Activated CD4-positive, alpha-beta T cell treated with anti-CD3 and anti-CD28 coated beads for 36 hours (primary cell): ENCODE data around the gene RNPC3. TPM values are rescaled to one million over a fixed set of nuclear protein-coding genes. Genes with fewer than 3 reads are reported as not detected.
"Not testable (repeated sequence)": the region's sequence is repeated elsewhere in the genome, so short reads cannot be mapped to it uniquely, and the experiment has no call there.

Experiments used
- ATAC-seq: fragments of 200-7000 bp; cut with Tn5 transposase; one replicate; pipeline ENCODE4 v1.10.0; 2021; ENCODE audit warnings: mild to moderate bottlenecking, moderate library complexity
- CTCF ChIA-PET: fragments of 350-600 bp; sonication (Branson Sonifier 250); formaldehyde crosslinking; loops from one replicate; lab custom pipeline; 2021; ENCODE audit warnings: antibody characterized with exemption; lab: Charles Lee
- POLR2A ChIA-PET: fragments of 350-600 bp; sonication (Branson Sonifier 250); formaldehyde crosslinking; loops from one replicate; lab custom pipeline; 2021; ENCODE audit warnings: antibody characterized with exemption, inconsistent platforms; lab: Charles Lee
- DNase-seq: peaks from one replicate; pipeline ENCODE4 v3.0.0-alpha.2; 2020
- H3K27ac Mint-ChIP-seq: one replicate; pipeline ENCODE4 v1.8.0; 2021; ENCODE audit warnings: mixed read lengths
- H3K27me3 Mint-ChIP-seq: one replicate; pipeline ENCODE4 v1.8.0; 2021; ENCODE audit warnings: mixed read lengths
- H3K36me3 Mint-ChIP-seq: one replicate; pipeline ENCODE4 v1.8.0; 2021; ENCODE audit warnings: low read depth, mixed read lengths
- H3K4me1 Mint-ChIP-seq: one replicate; pipeline ENCODE4 v1.8.0; 2021; ENCODE audit warnings: mixed read lengths
- H3K4me3 Mint-ChIP-seq: one replicate; pipeline ENCODE4 v1.8.0; 2021; ENCODE audit warnings: mild to moderate bottlenecking, moderate library complexity, mixed read lengths
- H3K9me3 Mint-ChIP-seq: one replicate; pipeline ENCODE4 v1.8.0; 2021; ENCODE audit warnings: low read depth, mixed read lengths
- intact Hi-C, 2 experiments: fragments of 100-400 bp; cut with DNase I in 1 of 2; cut with micrococcal nuclease in 1 of 2; formaldehyde crosslinking; loops; one replicate each; pipeline versions ENCODE4 v1.14.2 to v1.15.1; 2022 to 2024; cut with DNase I, micrococcal nuclease
- total RNA-seq, 2 experiments: library from RNA; stranded (reverse); gene quantifications; one replicate each; pipeline ENCODE4 v1.2.3, GENCODE V29; 2021

RNPC3 gene
- total RNA-seq, 2 experiments from 2014 or later, result 18.1 to 28.4 TPM

DNA sequence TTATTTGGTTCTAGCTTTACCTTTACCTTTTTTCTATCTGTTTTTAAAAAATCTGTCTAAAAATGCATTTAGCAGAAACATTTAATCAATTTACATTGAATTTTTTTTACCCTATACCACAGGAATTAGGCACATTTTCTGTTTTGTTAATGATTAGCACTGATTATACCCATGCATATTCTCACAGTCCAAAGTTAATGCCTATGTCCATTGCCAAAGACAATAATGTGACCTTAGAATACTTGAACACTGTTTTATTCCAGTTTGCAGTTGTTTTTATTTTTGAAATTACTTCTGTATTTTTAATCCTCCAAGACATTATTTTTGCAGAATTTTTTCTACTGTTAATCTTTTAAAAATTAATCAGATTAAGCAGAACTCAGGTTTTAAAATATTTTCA, 34.9 kb downstream of the RNPC3 start:
- no peaks in the 10 kb centered on the region for H3K27me3 Mint-ChIP-seq
- ChIA-PET CTCF (interaction anchor here (0.6 kb wide), 1 partner anchor 31 kb away, joined by 3 read pairs; no protein-coding TSS in a partner anchor), POLR2A (no interaction called here)
- H3K36me3 Mint-ChIP-seq, result peaks cover 15% of the 10 kb centered on the region
- intact Hi-C loops, result no loop called here
- no peak overlapping the region for H3K4me3 Mint-ChIP-seq
- peaks cover 7% of the 10 kb centered on the region for H3K4me1 Mint-ChIP-seq
- no peak overlapping the region for H3K27ac Mint-ChIP-seq
- ATAC-seq (no peak), DNase-seq (no peak)
- no peaks in the 10 kb centered on the region for H3K9me3 Mint-ChIP-seq

DNA sequence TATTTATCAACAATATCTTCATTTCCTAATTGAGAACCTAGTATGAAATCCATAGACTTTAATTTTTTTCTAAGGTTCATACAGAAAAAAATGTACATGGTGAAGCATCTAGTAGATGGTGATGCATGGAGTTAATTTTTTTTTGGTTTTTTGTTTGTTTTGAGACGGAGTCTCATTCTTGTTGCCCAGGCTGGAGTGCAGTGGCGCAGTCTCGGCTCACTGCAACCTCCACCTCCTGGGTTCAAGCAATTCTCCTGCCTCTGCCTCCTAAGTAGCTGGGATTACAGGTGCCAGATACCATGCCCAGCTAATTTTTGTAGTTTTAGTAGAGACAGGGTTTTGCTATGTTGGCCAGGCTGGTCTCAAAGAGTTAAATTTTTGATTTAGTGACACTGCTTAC, 35.6 kb downstream of the RNPC3 start:
- POLR2A ChIA-PET, result not testable (repeated sequence)

DNA sequence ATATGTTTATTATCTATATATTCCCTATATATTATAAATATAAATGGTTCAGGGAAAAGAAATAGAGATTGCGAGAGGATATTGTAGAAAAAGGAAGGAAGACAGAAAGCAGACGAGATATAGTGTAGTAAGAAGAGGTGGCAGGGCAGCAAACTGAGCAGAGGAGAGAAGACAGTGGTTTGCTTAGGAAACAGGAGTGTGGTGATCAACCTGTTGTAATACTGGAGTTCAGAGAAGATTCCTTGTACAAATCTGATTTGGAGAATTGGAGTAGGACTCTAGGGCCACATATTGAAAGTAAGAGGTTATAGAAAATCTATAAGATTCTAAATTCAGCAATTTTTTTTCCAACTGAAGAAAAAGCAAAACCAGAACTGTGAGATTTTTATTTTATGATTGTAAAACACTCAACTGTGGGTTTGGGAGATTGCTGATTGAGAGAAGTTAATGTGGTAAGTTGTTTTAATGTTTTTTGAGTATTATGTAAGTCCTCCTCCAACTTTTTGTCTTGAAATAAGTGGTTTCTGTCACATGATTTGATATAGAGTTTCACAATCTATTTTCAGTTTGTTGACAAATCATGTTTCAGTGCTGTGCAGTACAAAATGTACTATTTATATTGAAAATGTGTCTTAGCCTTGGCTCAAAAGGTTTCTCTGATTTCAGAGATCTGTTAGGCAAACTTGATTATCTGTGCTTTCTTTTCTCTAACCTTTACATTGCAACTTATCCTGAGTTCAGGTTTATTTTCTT, 36.3 kb downstream of the RNPC3 start:
- Mint-ChIP-seq H3K36me3 (peaks cover 6% of the 10 kb centered on the region), H3K4me3 (no peak overlapping the region), H3K27ac (no peak overlapping the region), H3K9me3 (no peaks in the 10 kb centered on the region), H3K27me3 (no peaks in the 10 kb centered on the region), H3K4me1 (peaks cover 7% of the 10 kb centered on the region)
- CTCF ChIA-PET, result interaction anchor here (0.6 kb wide), 1 partner anchor 743 kb away, joined by 3 read pairs; no protein-coding TSS in a partner anchor
- intact Hi-C loops, result no loop called here
- ATAC-seq (no peak), DNase-seq (no peak)
- POLR2A ChIA-PET, result no interaction called here

More for the DNA sequence above, 35.6 kb downstream of the RNPC3 start:
- H3K4me3 Mint-ChIP-seq, H3K9me3 Mint-ChIP-seq, H3K4me1 Mint-ChIP-seq, H3K27me3 Mint-ChIP-seq, ATAC-seq, H3K27ac Mint-ChIP-seq, DNase-seq, intact Hi-C loops: not testable (repeated sequence)
- CTCF ChIA-PET, result interaction anchor here (0.6 kb wide), 1 partner anchor 743 kb away, joined by 3 read pairs; no protein-coding TSS in a partner anchor
- peaks cover 12% of the 10 kb centered on the region for H3K36me3 Mint-ChIP-seq

DNA sequence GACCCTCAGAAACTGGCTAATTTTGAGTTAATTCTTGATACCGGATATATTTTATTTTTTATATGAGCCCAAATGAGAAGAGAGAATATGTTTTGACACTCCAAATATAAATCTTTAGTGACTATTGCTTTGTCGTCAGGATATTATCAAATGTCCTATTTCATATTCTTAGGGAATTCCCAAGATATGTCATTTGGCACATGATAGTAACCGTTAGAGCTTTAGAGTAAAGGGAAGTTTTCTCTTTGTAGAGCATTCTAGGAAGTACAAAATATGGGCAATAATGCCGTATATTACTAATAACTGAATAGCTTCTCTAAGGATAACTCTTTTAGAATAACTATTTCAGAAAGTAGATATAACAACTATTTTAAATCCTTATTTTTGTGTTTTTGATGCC, 37.6 kb downstream of the RNPC3 start:
- Mint-ChIP-seq H3K9me3 (no peaks in the 10 kb centered on the region), H3K27ac (no peak overlapping the region), H3K27me3 (no peaks in the 10 kb centered on the region), H3K36me3 (peaks cover 3% of the 10 kb centered on the region), H3K4me1 (peaks cover 7% of the 10 kb centered on the region), H3K4me3 (no peak overlapping the region)
- POLR2A ChIA-PET, result no interaction called here
- DNase-seq (no peak), ATAC-seq (no peak)
- intact Hi-C loops, result no loop called here
- CTCF ChIA-PET, result no interaction called here

DNA sequence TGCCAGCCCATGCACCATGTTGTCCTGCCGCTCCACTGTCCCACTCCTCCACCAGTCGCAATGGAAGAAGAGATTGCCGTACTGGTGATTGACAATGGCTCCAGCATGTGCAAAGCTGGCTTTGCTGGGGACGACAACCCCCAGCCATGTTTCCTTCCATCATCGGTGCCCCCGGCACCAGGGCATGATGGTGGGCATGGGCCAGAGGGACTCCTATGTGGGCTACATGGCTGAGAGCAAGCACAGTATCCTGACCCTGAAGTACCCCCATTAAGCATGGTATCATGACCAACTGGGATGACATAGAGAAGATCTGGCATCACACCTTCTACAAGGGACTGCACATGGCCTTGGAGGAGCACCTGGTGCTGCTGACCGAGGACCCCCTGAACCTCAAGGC, 44.0 kb downstream of the RNPC3 start:
- peaks cover 11% of the 10 kb centered on the region for H3K36me3 Mint-ChIP-seq
- ChIA-PET POLR2A (no interaction called here), CTCF (no interaction called here)
- no peaks in the 10 kb centered on the region for H3K27me3 Mint-ChIP-seq
- intact Hi-C loops, result no loop called here
- H3K4me1 Mint-ChIP-seq, result no peaks in the 10 kb centered on the region
- H3K4me3 Mint-ChIP-seq, result no peak overlapping the region
- H3K9me3 Mint-ChIP-seq, result no peaks in the 10 kb centered on the region
- no peak overlapping the region for H3K27ac Mint-ChIP-seq
- DNase-seq (no peak), ATAC-seq (no peak)

DNA sequence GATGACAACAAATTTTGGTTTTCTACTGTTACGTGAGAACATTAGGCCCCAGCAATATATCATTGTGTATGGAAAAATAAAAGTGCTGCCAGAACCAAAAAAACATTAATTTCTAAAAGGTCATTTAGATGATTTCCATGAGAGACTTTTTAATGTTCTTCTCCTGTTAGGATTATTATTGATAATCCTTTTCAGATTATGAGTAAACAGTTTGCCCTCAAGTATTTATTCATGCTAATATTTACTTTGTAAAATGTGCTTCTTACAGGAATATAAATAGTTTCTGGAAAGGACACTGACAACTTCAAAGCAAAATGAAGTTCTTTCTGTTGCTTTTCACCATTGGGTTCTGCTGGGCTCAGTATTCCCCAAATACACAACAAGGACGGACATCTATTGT, 45.8 kb downstream of the RNPC3 start, which contains the start of gene AMY2B:
AMY2B (plus strand) TSS at position 301 of the 400 bp plus-strand sequence; CDS start at position 315, 14 bp downstream.
- H3K27me3 Mint-ChIP-seq, POLR2A ChIA-PET, H3K9me3 Mint-ChIP-seq, H3K27ac Mint-ChIP-seq, CTCF ChIA-PET, ATAC-seq, intact Hi-C loops, DNase-seq, H3K4me3 Mint-ChIP-seq, H3K36me3 Mint-ChIP-seq, H3K4me1 Mint-ChIP-seq: not testable (repeated sequence)

DNA sequence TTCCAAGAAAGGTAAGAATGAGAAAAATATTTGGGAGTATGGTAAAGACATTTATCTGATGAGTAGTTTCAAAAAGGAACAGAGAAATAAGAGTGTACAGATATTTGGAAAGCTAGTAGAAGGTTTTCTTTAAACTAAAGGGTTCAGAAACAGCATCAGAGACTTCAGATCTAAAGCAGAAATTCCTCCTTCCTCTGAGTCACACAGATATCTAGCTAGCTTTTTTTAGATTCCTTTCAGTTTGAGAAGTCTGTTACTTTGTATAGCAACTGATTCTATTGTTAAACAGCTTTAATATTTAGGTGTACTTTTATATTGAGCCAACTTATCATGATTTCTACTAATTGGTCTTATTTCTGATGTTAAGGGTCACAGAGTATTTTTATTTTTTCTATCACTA, 50.6 kb downstream of the RNPC3 start:
- Mint-ChIP-seq H3K4me3 (no peak overlapping the region), H3K27ac (no peak overlapping the region), H3K4me1 (peaks cover 6% of the 10 kb centered on the region), H3K36me3 (peaks cover 3% of the 10 kb centered on the region), H3K27me3 (no peaks in the 10 kb centered on the region), H3K9me3 (no peaks in the 10 kb centered on the region)
- DNase-seq, result no peak
- intact Hi-C loops, result no loop called here
- ChIA-PET CTCF (no interaction called here), POLR2A (no interaction called here)
- no peak for ATAC-seq

DNA sequence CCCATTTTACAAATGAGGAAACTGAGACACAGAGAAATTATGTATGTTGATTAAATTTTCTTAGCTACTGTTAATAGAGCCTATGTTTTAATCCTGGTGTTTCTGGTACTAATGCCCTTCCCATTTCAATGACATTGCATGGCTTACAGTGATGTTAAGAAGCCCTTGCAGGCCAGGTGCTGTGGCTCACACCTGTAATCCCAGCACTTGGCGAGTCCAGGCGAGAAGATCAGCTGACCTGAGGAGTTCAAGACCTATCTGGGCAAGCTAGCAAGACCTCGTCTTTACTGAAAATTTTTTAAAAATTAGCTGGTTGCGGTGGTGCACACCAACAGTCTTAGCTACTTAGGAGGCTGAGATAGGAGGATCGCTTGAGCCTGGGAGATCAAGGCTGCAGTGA, 51.3 kb downstream of the RNPC3 start:
- intact Hi-C loops, CTCF ChIA-PET: not testable (repeated sequence)

DNA sequence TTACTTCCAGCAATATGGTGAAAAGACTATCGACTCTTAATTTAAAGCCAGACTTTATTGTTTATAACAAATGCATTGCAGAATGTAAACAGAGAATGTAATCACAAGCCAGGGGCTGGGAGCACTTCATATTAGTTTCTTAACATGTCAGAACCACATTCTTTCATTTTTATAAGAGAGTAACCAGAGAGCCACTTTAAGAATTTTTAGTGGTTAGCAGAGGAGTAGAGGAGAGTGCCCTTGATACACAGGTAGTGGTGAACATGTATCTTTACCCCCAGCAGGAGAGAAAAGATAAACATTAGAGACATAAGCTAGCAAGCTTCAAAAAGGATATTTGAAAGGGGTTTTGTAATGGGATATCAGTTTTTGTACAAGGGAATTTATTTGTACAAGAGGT, 57.0 kb downstream of the RNPC3 start:
- POLR2A ChIA-PET, result no interaction called here
- no peaks in the 10 kb centered on the region for H3K9me3 Mint-ChIP-seq
- H3K4me3 Mint-ChIP-seq, result no peak overlapping the region
- intact Hi-C loops, result no loop called here
- no peaks in the 10 kb centered on the region for H3K4me1 Mint-ChIP-seq
- CTCF ChIA-PET, result no interaction called here
- ATAC-seq (no peak), DNase-seq (no peak)
- no peak overlapping the region for H3K27ac Mint-ChIP-seq
- H3K36me3 Mint-ChIP-seq, result no peaks in the 10 kb centered on the region
- H3K27me3 Mint-ChIP-seq, result no peaks in the 10 kb centered on the region

More for the DNA sequence above, 51.3 kb downstream of the RNPC3 start:
- H3K27ac Mint-ChIP-seq, H3K27me3 Mint-ChIP-seq, H3K4me1 Mint-ChIP-seq, H3K36me3 Mint-ChIP-seq, H3K9me3 Mint-ChIP-seq, H3K4me3 Mint-ChIP-seq, DNase-seq, POLR2A ChIA-PET, ATAC-seq: not testable (repeated sequence)

DNA sequence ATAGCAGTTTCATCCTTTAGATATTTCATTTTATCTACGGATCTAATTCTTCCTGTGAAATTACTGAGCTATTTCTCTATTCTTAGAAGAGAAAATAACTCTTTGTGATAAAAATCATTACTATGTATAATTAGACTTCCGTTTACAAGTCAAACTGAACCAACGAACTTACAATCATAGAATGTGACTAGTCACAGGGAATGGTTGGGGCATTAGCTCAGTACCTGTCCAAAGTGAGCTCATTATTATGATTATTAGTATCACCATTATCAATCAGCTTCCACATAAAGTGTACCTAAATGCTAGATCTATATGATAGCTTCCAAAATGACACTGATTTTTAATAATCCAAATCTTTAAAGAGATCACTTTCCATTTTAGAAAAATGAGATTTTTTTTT, 58.4 kb downstream of the RNPC3 start:
- ATAC-seq (no peak), DNase-seq (no peak)
- Mint-ChIP-seq H3K27me3 (no peaks in the 10 kb centered on the region), H3K9me3 (no peaks in the 10 kb centered on the region), H3K27ac (no peak overlapping the region), H3K4me3 (no peak overlapping the region), H3K4me1 (no peaks in the 10 kb centered on the region), H3K36me3 (no peaks in the 10 kb centered on the region)
- POLR2A ChIA-PET, result no interaction called here
- intact Hi-C loops, result no loop called here
- CTCF ChIA-PET, result interaction anchor here (0.7 kb wide), 1 partner anchor 17 kb away, joined by 4 read pairs; no protein-coding TSS in a partner anchor

DNA sequence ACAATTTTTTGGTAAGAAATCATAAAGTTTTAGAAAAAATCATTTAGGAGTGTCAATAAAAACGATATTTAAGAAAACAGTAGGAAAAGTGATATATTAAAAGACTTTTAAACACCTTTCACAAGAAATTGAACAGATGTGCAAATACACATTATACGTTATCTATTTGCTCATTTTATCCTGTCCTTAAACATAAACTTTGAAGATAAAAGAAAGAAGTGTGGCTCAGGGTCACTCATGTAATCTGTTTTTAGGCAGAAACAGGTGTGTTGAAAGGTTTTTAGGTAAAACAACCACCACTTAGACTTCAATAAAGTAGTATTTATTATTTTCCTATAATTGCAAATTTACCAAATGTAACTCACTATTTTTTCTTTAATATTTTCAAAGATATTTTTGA, 59.0 kb downstream of the RNPC3 start:
- POLR2A ChIA-PET, result no interaction called here
- Mint-ChIP-seq H3K36me3 (no peaks in the 10 kb centered on the region), H3K9me3 (peaks cover 1% of the 10 kb centered on the region), H3K4me3 (no peak overlapping the region), H3K4me1 (no peaks in the 10 kb centered on the region), H3K27ac (no peak overlapping the region), H3K27me3 (no peaks in the 10 kb centered on the region)
- no peak for ATAC-seq
- DNase-seq, result no peak
- intact Hi-C loops, result no loop called here
- CTCF ChIA-PET, result interaction anchor here (0.7 kb wide), 1 partner anchor 18 kb away, joined by 4 read pairs; no protein-coding TSS in a partner anchor

DNA sequence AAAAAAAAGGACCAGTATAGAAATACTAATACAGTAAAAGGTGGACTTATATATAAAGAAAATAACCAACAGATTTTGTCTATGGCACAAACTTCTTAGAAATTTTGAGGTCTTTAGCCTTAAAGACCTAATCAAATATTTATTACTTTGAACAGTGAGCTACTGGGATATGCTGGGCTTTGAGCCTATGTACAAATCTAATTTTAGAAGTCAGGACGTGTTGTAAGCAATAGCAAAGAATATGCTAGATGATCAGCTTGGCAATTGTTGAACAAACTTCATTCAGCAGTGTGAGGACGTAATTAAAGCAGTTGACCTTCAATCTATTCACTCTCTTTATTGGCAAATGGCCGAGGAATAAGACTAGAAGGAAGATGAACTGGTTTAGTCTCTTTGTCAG, 77.2 kb downstream of the RNPC3 start:
- H3K36me3 Mint-ChIP-seq, H3K9me3 Mint-ChIP-seq, H3K4me1 Mint-ChIP-seq, POLR2A ChIA-PET, ATAC-seq, DNase-seq, H3K4me3 Mint-ChIP-seq, H3K27me3 Mint-ChIP-seq, H3K27ac Mint-ChIP-seq, CTCF ChIA-PET, intact Hi-C loops: not testable (repeated sequence)
